ENCODE results near the gene RANGAP1. TPM values are rescaled to one million over a fixed set of nuclear protein-coding genes. Genes with fewer than 3 reads are reported as not detected.

RANGAP1 gene
- total RNA-seq, 2 experiments from 2014 or later, result 93.6 to 98.3 TPM

GRCh38 chr22:41231369-41231768 is 54.6 kb downstream of the RANGAP1 start:
- no peaks in the 10 kb centered on the region for H3K27me3 Mint-ChIP-seq
- POLR2A ChIA-PET, result no interaction called here
- ATAC-seq (ENCODE audit: low read depth) (no peak), DNase-seq (no peak)
- no peaks in the 10 kb centered on the region for H3K9me3 Mint-ChIP-seq
- no peak overlapping the region for H3K4me3 Mint-ChIP-seq
- no peaks in the 10 kb centered on the region for H3K4me1 Mint-ChIP-seq
- peaks cover 1% of the 10 kb centered on the region for H3K36me3 Mint-ChIP-seq
- no peak overlapping the region for H3K27ac Mint-ChIP-seq

- H3K9me3 Mint-ChIP-seq, result no peaks in the 10 kb centered on the region
- H3K4me1 Mint-ChIP-seq, result no peaks in the 10 kb centered on the region
- POLR2A ChIA-PET, result interaction anchor here (0.5 kb wide), 1 partner anchor 31 kb away, joined by 4 read pairs; no protein-coding TSS in a partner anchor
Measured at GRCh38 chr22:41230401-41230785, 55.6 kb downstream of the RANGAP1 start.

GRCh38 chr22:41229730-41230400 is 56.1 kb downstream of the RANGAP1 start:
- ATAC-seq (ENCODE audit: low read depth) (no peak), DNase-seq (no peak)
- H3K4me3 Mint-ChIP-seq, result no peak overlapping the region
- peaks cover 4% of the 10 kb centered on the region for H3K36me3 Mint-ChIP-seq
- no peaks in the 10 kb centered on the region for H3K9me3 Mint-ChIP-seq
- H3K27me3 Mint-ChIP-seq, result no peaks in the 10 kb centered on the region
- POLR2A ChIA-PET, result interaction anchor here (0.5 kb wide), 1 partner anchor 30 kb away, joined by 4 read pairs; no protein-coding TSS in a partner anchor
- H3K4me1 Mint-ChIP-seq, result no peaks in the 10 kb centered on the region
- no peak overlapping the region for H3K27ac Mint-ChIP-seq

More at GRCh38 chr22:41230401-41230785, 55.6 kb downstream of the RANGAP1 start:
- Mint-ChIP-seq H3K4me3 (no peak overlapping the region), H3K27me3 (no peaks in the 10 kb centered on the region), H3K36me3 (peaks cover 2% of the 10 kb centered on the region), H3K27ac (no peak overlapping the region)
- DNase-seq (no peak), ATAC-seq (ENCODE audit: low read depth) (no peak)

- H3K4me1 Mint-ChIP-seq, result no peaks in the 10 kb centered on the region
- ATAC-seq (ENCODE audit: low read depth), result no peak
- POLR2A ChIA-PET, result no interaction called here
Measured at GRCh38 chr22:41229215-41229614, 56.8 kb downstream of the RANGAP1 start.

GRCh38 chr22:41226723-41227655 is 59.0 kb downstream of the RANGAP1 start:
- ATAC-seq (ENCODE audit: low read depth) (peak; percentile 38), DNase-seq (no peak)
- POLR2A ChIA-PET, result no interaction called here
- H3K36me3 Mint-ChIP-seq, result peaks cover 4% of the 10 kb centered on the region
- H3K4me1 Mint-ChIP-seq, result no peaks in the 10 kb centered on the region
- H3K27me3 Mint-ChIP-seq, result no peaks in the 10 kb centered on the region
- no peak overlapping the region for H3K4me3 Mint-ChIP-seq
- no peaks in the 10 kb centered on the region for H3K9me3 Mint-ChIP-seq
- peak overlapping the region; percentile 10 for H3K27ac Mint-ChIP-seq

More at GRCh38 chr22:41229215-41229614, 56.8 kb downstream of the RANGAP1 start:
- DNase-seq, result no peak
- Mint-ChIP-seq H3K36me3 (peaks cover 4% of the 10 kb centered on the region), H3K4me3 (no peak overlapping the region), H3K27ac (no peak overlapping the region), H3K27me3 (no peaks in the 10 kb centered on the region), H3K9me3 (no peaks in the 10 kb centered on the region)

- peaks cover 4% of the 10 kb centered on the region for H3K36me3 Mint-ChIP-seq
- no peak overlapping the region for H3K4me3 Mint-ChIP-seq
- no peak for DNase-seq
- POLR2A ChIA-PET, result no interaction called here
- no peaks in the 10 kb centered on the region for H3K27me3 Mint-ChIP-seq
- no peak for ATAC-seq (ENCODE audit: low read depth)
- H3K27ac Mint-ChIP-seq, result no peak overlapping the region
- H3K9me3 Mint-ChIP-seq, result no peaks in the 10 kb centered on the region
- no peaks in the 10 kb centered on the region for H3K4me1 Mint-ChIP-seq
Measured at GRCh38 chr22:41223535-41223934, 62.5 kb downstream of the RANGAP1 start.

DNA sequence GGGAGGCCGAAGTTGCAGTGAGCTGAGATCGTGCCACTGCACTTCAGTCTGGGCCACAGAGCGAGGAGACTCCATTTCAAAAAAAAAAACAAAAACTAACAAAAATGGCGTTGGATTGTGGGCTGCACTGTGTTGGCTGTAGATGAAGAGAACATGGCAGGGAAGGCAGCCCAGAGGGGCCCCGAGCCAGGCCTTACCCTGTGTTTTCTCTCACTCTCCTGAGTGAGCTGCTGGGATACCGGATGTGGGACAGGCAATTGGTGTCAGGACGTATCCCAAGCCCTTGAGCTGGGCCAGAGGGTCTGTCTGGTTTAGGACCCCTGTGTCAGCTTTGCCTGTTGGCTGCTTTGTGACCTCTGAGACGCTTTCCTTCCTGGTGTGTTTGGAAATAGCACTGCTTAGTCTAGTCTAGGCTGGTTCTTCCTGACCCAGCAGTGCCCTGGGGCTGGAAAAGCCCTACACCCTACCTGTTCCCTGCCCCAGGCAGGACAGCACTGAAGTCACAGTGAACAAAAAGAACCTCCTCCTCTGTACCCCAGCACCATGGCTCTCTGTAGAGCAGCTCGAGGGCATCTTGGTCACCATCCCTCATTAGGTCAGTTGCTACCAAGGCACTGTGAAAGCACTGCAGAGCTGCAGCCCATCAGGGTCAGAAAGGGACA is 63.0 kb downstream of the RANGAP1 start:
- no peak for DNase-seq
- Mint-ChIP-seq H3K4me3 (no peak overlapping the region), H3K27me3 (no peaks in the 10 kb centered on the region), H3K9me3 (no peaks in the 10 kb centered on the region), H3K4me1 (peaks cover 3% of the 10 kb centered on the region), H3K36me3 (peaks cover 4% of the 10 kb centered on the region), H3K27ac (no peak overlapping the region)
- POLR2A ChIA-PET, result no interaction called here
- ATAC-seq (ENCODE audit: low read depth), result no peak

DNA sequence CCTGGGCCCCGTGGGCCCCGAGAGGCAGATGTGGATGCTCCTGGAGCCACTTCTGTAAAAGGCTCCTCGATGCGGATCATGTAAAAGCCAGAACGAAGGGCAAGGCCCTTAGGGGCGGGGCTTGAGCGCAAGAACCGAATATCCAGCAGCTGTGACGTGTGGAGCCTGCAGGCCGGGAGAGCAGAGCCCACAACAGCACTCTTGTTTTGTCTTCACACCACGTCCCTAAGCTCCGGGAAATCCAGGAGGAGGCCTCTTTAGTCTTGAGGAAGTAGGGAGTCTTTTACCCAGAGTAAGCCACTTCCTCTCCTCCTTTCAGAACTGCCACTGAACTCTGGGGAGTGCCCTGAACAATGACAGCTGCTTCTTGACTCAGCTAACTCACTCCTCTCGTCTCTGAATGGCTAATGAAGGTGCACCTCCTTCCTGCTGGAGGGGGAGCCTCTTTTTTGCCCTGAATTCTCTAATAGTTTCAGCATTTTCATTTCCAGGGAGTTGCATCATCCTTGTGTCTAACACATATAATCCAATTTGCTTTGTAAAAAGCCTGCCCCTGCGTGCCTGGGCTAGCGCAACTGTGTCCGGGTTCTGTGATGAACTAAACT is 68.3 kb downstream of the RANGAP1 start:
- Mint-ChIP-seq H3K27me3 (no peaks in the 10 kb centered on the region), H3K9me3 (no peaks in the 10 kb centered on the region), H3K36me3 (peaks cover 25% of the 10 kb centered on the region), H3K4me3 (peak overlapping the region; percentile 84), H3K27ac (peak overlapping the region; percentile 91), H3K4me1 (peaks cover 32% of the 10 kb centered on the region)
- ATAC-seq (ENCODE audit: low read depth) (peak; percentile 99), DNase-seq (peak; percentile 69)
- POLR2A ChIA-PET, result interaction anchor here (0.9 to 2.2 kb wide), 6 partner anchors 9 to 266 kb away, joined by 3 to 10 read pairs (median 4); no protein-coding TSS in a partner anchor

- POLR2A ChIA-PET, result interaction anchor here (0.9 to 2.2 kb wide), 6 partner anchors 8 to 265 kb away, joined by 3 to 10 read pairs (median 4); no protein-coding TSS in a partner anchor
- H3K4me3 Mint-ChIP-seq, result peak overlapping the region; percentile 84
- H3K27me3 Mint-ChIP-seq, result no peaks in the 10 kb centered on the region
- H3K27ac Mint-ChIP-seq, result peak overlapping the region; percentile 91
- no peaks in the 10 kb centered on the region for H3K9me3 Mint-ChIP-seq
- no peak for DNase-seq
- ATAC-seq (ENCODE audit: low read depth), result no peak
- H3K4me1 Mint-ChIP-seq, result peaks cover 32% of the 10 kb centered on the region
- peaks cover 27% of the 10 kb centered on the region for H3K36me3 Mint-ChIP-seq
Measured at GRCh38 chr22:41216984-41217383, 69.0 kb downstream of the RANGAP1 start.

GRCh38 chr22:41215926-41216325 is 70.1 kb downstream of the RANGAP1 start:
- H3K36me3 Mint-ChIP-seq, result peaks cover 27% of the 10 kb centered on the region
- H3K27ac Mint-ChIP-seq, result peak overlapping the region; percentile 91
- ATAC-seq (ENCODE audit: low read depth) (no peak), DNase-seq (no peak)
- peaks cover 32% of the 10 kb centered on the region for H3K4me1 Mint-ChIP-seq
- POLR2A ChIA-PET, result interaction anchor here (1.2 kb wide), 1 partner anchor 22 kb away, joined by 3 read pairs; no protein-coding TSS in a partner anchor
- H3K27me3 Mint-ChIP-seq, result no peaks in the 10 kb centered on the region
- H3K9me3 Mint-ChIP-seq, result no peaks in the 10 kb centered on the region
- H3K4me3 Mint-ChIP-seq, result peak overlapping the region; percentile 84

GRCh38 chr22:41215409-41215808 is 70.6 kb downstream of the RANGAP1 start:
- no peaks in the 10 kb centered on the region for H3K27me3 Mint-ChIP-seq
- peaks cover 30% of the 10 kb centered on the region for H3K36me3 Mint-ChIP-seq
- no peaks in the 10 kb centered on the region for H3K9me3 Mint-ChIP-seq
- ATAC-seq (ENCODE audit: low read depth) (no peak), DNase-seq (no peak)
- peak overlapping the region; percentile 84 for H3K4me3 Mint-ChIP-seq
- POLR2A ChIA-PET, result interaction anchor here (1.2 kb wide), 1 partner anchor 23 kb away, joined by 3 read pairs; no protein-coding TSS in a partner anchor
- H3K4me1 Mint-ChIP-seq, result peaks cover 32% of the 10 kb centered on the region
- H3K27ac Mint-ChIP-seq, result peak overlapping the region; percentile 91

- H3K4me3 Mint-ChIP-seq, result peak overlapping the region; percentile 56
Measured at GRCh38 chr22:41206719-41207118, 79.3 kb downstream of the RANGAP1 start.

More at GRCh38 chr22:41206719-41207118, 79.3 kb downstream of the RANGAP1 start:
- peaks cover 12% of the 10 kb centered on the region for H3K4me1 Mint-ChIP-seq
- ATAC-seq (ENCODE audit: low read depth) (no peak), DNase-seq (no peak)
- H3K27me3 Mint-ChIP-seq, result peaks cover 19% of the 10 kb centered on the region
- H3K27ac Mint-ChIP-seq, result no peak overlapping the region
- H3K36me3 Mint-ChIP-seq, result peaks cover 12% of the 10 kb centered on the region
- POLR2A ChIA-PET, result interaction anchor here (0.7 to 2.0 kb wide), 2 partner anchors 11 to 31 kb away, joined by 3 to 7 read pairs; no protein-coding TSS in a partner anchor
- H3K9me3 Mint-ChIP-seq, result no peaks in the 10 kb centered on the region
